Measurements from ENCODE around the gene HYAL3.

Gene HYAL3

GRCh38 chr3:50330330-50330729, 31.1 kb upstream of the HYAL3 start:
- no peak for DNase-seq (ENCODE audit: low read depth)

GRCh38 chr3:50327943-50328691, 28.9 kb upstream of the HYAL3 start, which contains the start of gene TUSC2:
Gene TUSC2 (minus strand): TSS chr3:50328223. CDS start chr3:50328099, 124 bp downstream.
- DNase-seq (ENCODE audit: low read depth), result peak; percentile 92

- no peak for DNase-seq (ENCODE audit: low read depth)
Measured at GRCh38 chr3:50327129-50327528, 27.9 kb upstream of the HYAL3 start.

- DNase-seq (ENCODE audit: low read depth), result no peak
Measured at GRCh38 chr3:50326182-50326541, 27.0 kb upstream of the HYAL3 start.

- DNase-seq (ENCODE audit: low read depth), result no peak
Measured at GRCh38 chr3:50325497-50326181, 26.4 kb upstream of the HYAL3 start.

GRCh38 chr3:50325113-50325480, 25.9 kb upstream of the HYAL3 start:
- no peak for DNase-seq (ENCODE audit: low read depth)

- no peak for DNase-seq (ENCODE audit: low read depth)
Measured at GRCh38 chr3:50324351-50325112, 25.3 kb upstream of the HYAL3 start.

- no peak for DNase-seq (ENCODE audit: low read depth)
Measured at GRCh38 chr3:50323614-50324199, 24.5 kb upstream of the HYAL3 start.

GRCh38 chr3:50323092-50323600, 23.9 kb upstream of the HYAL3 start:
- DNase-seq (ENCODE audit: low read depth), result no peak

GRCh38 chr3:50322386-50323091, 23.3 kb upstream of the HYAL3 start, which contains the start of gene HYAL2:
Gene HYAL2 (minus strand): TSS chr3:50322745. CDS start chr3:50320489, 2,256 bp downstream.
- no peak for DNase-seq (ENCODE audit: low read depth)

GRCh38 chr3:50322115-50322385, 22.8 kb upstream of the HYAL3 start:
- no peak for DNase-seq (ENCODE audit: low read depth)

- peak; percentile 66 for DNase-seq (ENCODE audit: low read depth)
Measured at GRCh38 chr3:50321336-50322114, 22.3 kb upstream of the HYAL3 start.

- no peak for DNase-seq (ENCODE audit: low read depth)
Measured at GRCh38 chr3:50320853-50321335, 21.7 kb upstream of the HYAL3 start.

GRCh38 chr3:50319894-50320625, 20.9 kb upstream of the HYAL3 start:
- DNase-seq (ENCODE audit: low read depth), result no peak

- no peak for DNase-seq (ENCODE audit: low read depth)
Measured at GRCh38 chr3:50319181-50319893, 20.1 kb upstream of the HYAL3 start.

- no peak for DNase-seq (ENCODE audit: low read depth)
Measured at GRCh38 chr3:50318615-50319014, 19.4 kb upstream of the HYAL3 start.

- DNase-seq (ENCODE audit: low read depth), result no peak
Measured at GRCh38 chr3:50318163-50318562, 19.0 kb upstream of the HYAL3 start.

- no peak for DNase-seq (ENCODE audit: low read depth)
Measured at GRCh38 chr3:50317300-50317699, 18.1 kb upstream of the HYAL3 start.

- DNase-seq (ENCODE audit: low read depth), result no peak
Measured at GRCh38 chr3:50316657-50317242, 17.5 kb upstream of the HYAL3 start.

All from stimulated activated CD8-positive, alpha-beta memory T cell treated with anti-CD3 and anti-CD28 coated beads, Interleukin-7, amount 100 ng/mL, for 24 hours (primary cell).